Endothelial cell (in vitro differentiated cells): ENCODE data around the gene BOD1L1. TPM values are rescaled to one million over a fixed set of nuclear protein-coding genes. Genes with fewer than 3 reads are reported as not detected.

Experiments used
- DNase-seq: peaks from one replicate; pipeline ENCODE4 v3.0.0; 2021; ENCODE audit warnings: low spot score
- H3K27ac Mint-ChIP-seq: one replicate; pipeline ENCODE4 v1.8.0; 2021; ENCODE audit warnings: mixed read lengths, inconsistent platforms; ENCODE audit not compliant: unreplicated experiment
- H3K27me3 Mint-ChIP-seq: one replicate; pipeline ENCODE4 v1.8.0; 2021; ENCODE audit warnings: mild to moderate bottlenecking, moderate library complexity, mixed read lengths, inconsistent platforms; ENCODE audit not compliant: unreplicated experiment
- H3K36me3 Mint-ChIP-seq: one replicate; pipeline ENCODE4 v1.8.0; 2021; ENCODE audit warnings: mild to moderate bottlenecking, low read depth, mixed read lengths, inconsistent platforms; ENCODE audit not compliant: unreplicated experiment
- H3K4me1 Mint-ChIP-seq: one replicate; pipeline ENCODE4 v1.8.0; 2021; ENCODE audit warnings: mild to moderate bottlenecking, mixed read lengths, inconsistent platforms; ENCODE audit not compliant: unreplicated experiment
- H3K4me3 Mint-ChIP-seq: one replicate; pipeline ENCODE4 v1.8.0; 2021; ENCODE audit warnings: mild to moderate bottlenecking, mixed read lengths, inconsistent platforms; ENCODE audit not compliant: unreplicated experiment
- H3K9me3 Mint-ChIP-seq: one replicate; pipeline ENCODE4 v1.8.0; 2021; ENCODE audit warnings: mixed read lengths, inconsistent platforms; ENCODE audit not compliant: unreplicated experiment
- total RNA-seq: library from RNA; stranded (reverse); fragmentation: NEBNext Ultra II Directional; extraction: Animal tissue kit (Norgen Biotek cat#: 25700); gene quantifications from one replicate; pipeline ENCODE4 v1.2.1, GENCODE V29; 2021; ENCODE audit not compliant: unreplicated experiment
- TF ChIP-seq, protein P1 (sequence below): fragments of 200-600 bp; sonication (generic); IDR thresholded peaks from one replicate; pipeline ENCODE4 v1.5.0; 2021; ENCODE audit warnings: antibody characterized with exemption; ENCODE audit not compliant: unreplicated experiment

Gene BOD1L1
- total RNA-seq, 1 donor from 2014 or later = 49.7 TPM

DNA sequence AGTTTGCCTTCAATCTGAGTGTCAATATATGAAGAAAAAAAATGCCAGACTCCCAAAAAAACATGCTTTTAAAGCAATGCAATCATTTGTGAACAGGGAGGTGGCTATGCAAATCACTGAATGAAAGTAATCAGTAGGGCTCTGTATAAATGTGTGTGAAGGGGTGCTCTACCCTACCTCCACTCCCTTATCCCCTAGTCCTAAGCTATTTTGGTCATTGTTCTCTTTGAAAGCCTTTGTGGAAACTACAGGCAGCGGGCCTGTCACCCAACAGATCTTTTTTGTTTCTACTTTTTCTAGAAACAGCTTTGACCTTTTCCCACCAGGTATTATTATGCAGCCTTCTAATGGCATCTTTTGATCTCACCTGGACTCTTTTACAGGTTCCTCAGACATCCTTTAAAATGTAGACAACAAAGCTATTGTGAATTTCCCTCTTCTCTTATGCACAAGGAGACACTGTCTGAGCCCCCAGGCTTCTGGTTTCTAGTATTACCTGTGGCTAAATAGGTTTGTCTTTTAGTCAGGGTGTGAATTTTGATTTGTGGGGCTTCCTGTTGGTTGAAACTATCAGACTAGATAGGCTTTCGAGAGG, 9.2 kb downstream of the BOD1L1 start:
- no peak overlapping the region for H3K27ac Mint-ChIP-seq
- no peaks in the 10 kb centered on the region for H3K9me3 Mint-ChIP-seq
- peaks cover 9% of the 10 kb centered on the region for H3K4me1 Mint-ChIP-seq
- DNase-seq = no peak
- H3K4me3 Mint-ChIP-seq = no peak overlapping the region
- peaks cover 7% of the 10 kb centered on the region for H3K36me3 Mint-ChIP-seq
- TF ChIP-seq, protein P1, sequence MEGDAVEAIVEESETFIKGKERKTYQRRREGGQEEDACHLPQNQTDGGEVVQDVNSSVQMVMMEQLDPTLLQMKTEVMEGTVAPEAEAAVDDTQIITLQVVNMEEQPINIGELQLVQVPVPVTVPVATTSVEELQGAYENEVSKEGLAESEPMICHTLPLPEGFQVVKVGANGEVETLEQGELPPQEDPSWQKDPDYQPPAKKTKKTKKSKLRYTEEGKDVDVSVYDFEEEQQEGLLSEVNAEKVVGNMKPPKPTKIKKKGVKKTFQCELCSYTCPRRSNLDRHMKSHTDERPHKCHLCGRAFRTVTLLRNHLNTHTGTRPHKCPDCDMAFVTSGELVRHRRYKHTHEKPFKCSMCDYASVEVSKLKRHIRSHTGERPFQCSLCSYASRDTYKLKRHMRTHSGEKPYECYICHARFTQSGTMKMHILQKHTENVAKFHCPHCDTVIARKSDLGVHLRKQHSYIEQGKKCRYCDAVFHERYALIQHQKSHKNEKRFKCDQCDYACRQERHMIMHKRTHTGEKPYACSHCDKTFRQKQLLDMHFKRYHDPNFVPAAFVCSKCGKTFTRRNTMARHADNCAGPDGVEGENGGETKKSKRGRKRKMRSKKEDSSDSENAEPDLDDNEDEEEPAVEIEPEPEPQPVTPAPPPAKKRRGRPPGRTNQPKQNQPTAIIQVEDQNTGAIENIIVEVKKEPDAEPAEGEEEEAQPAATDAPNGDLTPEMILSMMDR = no peak
- peaks cover 1% of the 10 kb centered on the region for H3K27me3 Mint-ChIP-seq

DNA sequence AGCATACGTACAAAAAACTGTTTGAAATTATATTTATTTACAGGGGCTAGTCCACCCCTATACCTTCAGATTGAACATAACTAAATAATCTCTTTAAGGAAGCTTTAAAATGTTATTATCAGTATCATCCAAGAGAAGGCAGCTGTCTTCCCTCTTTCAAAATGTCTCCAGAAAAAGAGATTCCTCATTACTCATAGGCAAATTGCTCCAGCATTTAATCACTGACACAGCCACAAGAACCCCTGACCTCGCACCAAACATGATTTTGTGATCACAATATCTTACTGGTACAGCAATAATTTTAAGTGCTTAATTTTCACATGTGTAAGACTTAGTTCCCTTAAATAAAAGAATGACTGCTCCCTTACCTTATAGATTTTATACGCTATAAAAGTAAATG, 9.7 kb downstream of the BOD1L1 start:
- H3K27me3 Mint-ChIP-seq = peaks cover under 1% of the 10 kb centered on the region
- peaks cover 11% of the 10 kb centered on the region for H3K4me1 Mint-ChIP-seq
- no peaks in the 10 kb centered on the region for H3K9me3 Mint-ChIP-seq
- H3K4me3 Mint-ChIP-seq = no peak overlapping the region
- TF ChIP-seq, protein P1 = no peak
- no peak for DNase-seq
- no peak overlapping the region for H3K27ac Mint-ChIP-seq
- peaks cover 10% of the 10 kb centered on the region for H3K36me3 Mint-ChIP-seq

DNA sequence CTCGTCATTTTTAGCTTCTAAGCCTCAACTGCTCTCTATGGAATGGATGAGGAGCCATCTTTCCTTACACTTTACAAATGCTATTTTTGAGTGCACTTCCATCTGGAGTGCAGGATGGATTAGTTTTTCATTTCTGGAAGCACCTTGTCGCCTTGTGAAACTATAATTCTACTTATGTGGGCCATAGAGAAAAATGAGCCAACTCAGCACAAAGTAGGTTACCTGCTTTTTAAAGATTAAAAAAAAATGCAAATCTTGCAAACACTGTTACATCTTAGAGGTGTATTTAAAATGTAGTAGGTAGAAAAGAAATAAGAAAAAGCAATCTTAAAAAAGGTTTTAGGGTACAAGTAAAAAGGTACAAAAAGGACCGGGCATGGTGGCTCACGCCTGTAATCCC, 10.9 kb downstream of the BOD1L1 start:
- no peaks in the 10 kb centered on the region for H3K27me3 Mint-ChIP-seq
- no peak for DNase-seq
- H3K9me3 Mint-ChIP-seq = no peaks in the 10 kb centered on the region

DNA sequence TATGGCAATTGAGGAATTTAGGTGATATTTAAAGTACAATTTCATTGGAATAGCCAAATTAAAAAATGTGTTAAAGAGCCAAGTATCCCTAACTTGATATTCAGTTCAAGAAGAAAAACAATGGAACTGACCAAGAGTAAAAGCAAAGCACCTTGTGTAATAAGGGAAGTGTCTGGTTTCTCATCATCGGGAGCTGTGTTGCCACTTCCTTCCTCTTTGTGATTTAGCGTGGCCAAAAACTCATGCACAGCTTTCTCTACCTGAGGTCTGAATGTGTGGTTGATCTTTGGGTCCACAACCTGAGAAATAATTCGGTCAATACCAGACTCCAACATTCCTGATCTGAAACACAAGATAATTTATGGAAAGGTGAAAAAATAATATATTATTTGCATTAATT, 12.4 kb downstream of the BOD1L1 start:
- no peaks in the 10 kb centered on the region for H3K9me3 Mint-ChIP-seq
- TF ChIP-seq, protein P1 = no peak
- no peaks in the 10 kb centered on the region for H3K27me3 Mint-ChIP-seq
- H3K4me1 Mint-ChIP-seq = peaks cover 16% of the 10 kb centered on the region
- H3K4me3 Mint-ChIP-seq = no peak overlapping the region
- H3K27ac Mint-ChIP-seq = no peak overlapping the region
- H3K36me3 Mint-ChIP-seq = peaks cover 14% of the 10 kb centered on the region
- DNase-seq = no peak

More for the DNA sequence above, 10.9 kb downstream of the BOD1L1 start:
- Mint-ChIP-seq H3K36me3 (peaks cover 14% of the 10 kb centered on the region), H3K4me3 (no peak overlapping the region), H3K27ac (no peak overlapping the region), H3K4me1 (peaks cover 16% of the 10 kb centered on the region)
- TF ChIP-seq, protein P1 = no peak

DNA sequence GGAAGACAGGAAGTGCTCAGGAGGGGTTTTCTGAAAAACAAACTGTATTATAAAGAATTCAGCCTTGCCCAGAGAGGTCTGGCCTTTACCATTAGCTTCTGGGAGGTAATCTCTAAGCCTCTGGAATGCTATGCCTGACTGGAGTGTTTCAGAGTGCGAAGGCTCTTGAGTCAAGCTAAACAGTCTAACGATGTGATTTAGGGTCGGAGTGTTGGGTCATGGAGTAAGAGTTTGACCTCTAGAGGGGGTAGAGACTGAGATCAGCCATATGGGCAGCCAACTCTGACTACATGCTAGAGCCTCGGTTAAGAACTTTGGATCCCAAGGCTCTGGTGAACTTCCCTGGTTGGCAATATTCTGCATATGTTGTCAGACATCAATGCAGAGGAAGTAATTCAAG, 15.0 kb downstream of the BOD1L1 start:
- no peak overlapping the region for H3K4me3 Mint-ChIP-seq
- TF ChIP-seq, protein P1 = no peak
- peaks cover 21% of the 10 kb centered on the region for H3K36me3 Mint-ChIP-seq
- peaks cover 16% of the 10 kb centered on the region for H3K4me1 Mint-ChIP-seq
- no peak for DNase-seq
- no peaks in the 10 kb centered on the region for H3K9me3 Mint-ChIP-seq
- H3K27me3 Mint-ChIP-seq = no peaks in the 10 kb centered on the region
- no peak overlapping the region for H3K27ac Mint-ChIP-seq
